HCT116 (cell line): ENCODE data around the gene KLHL5. TPM values are rescaled to one million over a fixed set of nuclear protein-coding genes. Genes with fewer than 3 reads are reported as not detected.

Source experiments
- ATAC-seq: fragments of 200-7000 bp; cut with Tn5 transposase; 2 replicates; pipeline ENCODE4 v1.9.1; 2020; ENCODE audit warnings: mild to moderate bottlenecking, moderate library complexity
- BruUV-seq: library from RNA; stranded (reverse); fragments of 400-500 nt; replicated peaks from 2 replicates; lab custom pipeline; 2021; lab: Mats Ljungman, UMichigan
- CTCF ChIA-PET: fragments of 300-600 bp; sonication (Branson Sonifier 250); formaldehyde crosslinking; loops from one replicate; lab custom pipeline; 2021; ENCODE audit warnings: antibody characterized with exemption; lab: Charles Lee
- POLR2A ChIA-PET: fragments of 300-600, 350-600 bp; sonication (Branson Sonifier 250); formaldehyde crosslinking; loops from one replicate; lab custom pipeline; 2021; ENCODE audit warnings: antibody characterized with exemption; lab: Charles Lee
- RAD21 ChIA-PET, 2 experiments: fragments of 300-600 bp; sonication (Branson Sonifier 250); formaldehyde crosslinking; loops; one replicate each; lab custom pipeline; 2023; ENCODE audit warnings: low total read pairs in 2 of 2; ENCODE audit not compliant: uncharacterized antibody in 2 of 2, unreplicated experiment in 2 of 2, low non-redundant PET in 1 of 2; lab: Charles Lee
- DNase-seq: peaks from one replicate; pipeline ENCODE4 v3.0.0-alpha.2; 2010; ENCODE audit warnings: low read depth, low spot score
- H2AFZ ChIP-seq: fragments of 200-600 bp; shearing (Covaris generic), sonication (generic); 2 replicates; pipeline ENCODE4 v1.6.1; 2017; ENCODE audit warnings: low read depth, mixed run types, mixed read lengths, antibody characterized with exemption, low read length; ENCODE audit not compliant: poor library complexity, severe bottlenecking
- H3K27ac ChIP-seq: 2 replicates; pipeline ENCODE4 v1.5.1; 2012; ENCODE audit warnings: low read depth, low read length
- H3K27me3 ChIP-seq: fragments of 200-600 bp; sonication (generic); 2 replicates; pipeline ENCODE4 v1.6.1; 2016; ENCODE audit warnings: mixed run types, low read length, mixed read lengths; ENCODE audit not compliant: insufficient read depth
- H3K36me3 ChIP-seq, 2 experiments: fragments of 200-500 bp in 1 of 2; fragments of 200-600 bp in 1 of 2; sonication (Bioruptor generic) in 1 of 2; sonication (generic) in 1 of 2; 2 replicates each; pipeline versions ENCODE4 v1.5.1 to v1.6.1; 2014 to 2016; ENCODE audit warnings: low read length in 2 of 2, inconsistent platforms in 1 of 2, mixed read lengths in 1 of 2, mixed run types in 1 of 2; ENCODE audit not compliant: insufficient read depth in 2 of 2, control insufficient read depth in 1 of 2
- H3K4me1 ChIP-seq, 2 experiments: fragments of 200-600 bp in 1 of 2; sonication (generic) in 1 of 2; 2 replicates each; pipeline versions ENCODE4 v1.5.1 to v1.6.1; 2012 to 2017; ENCODE audit warnings: low read length in 2 of 2, inconsistent platforms in 1 of 2, mild to moderate bottlenecking in 1 of 2, mixed read lengths in 1 of 2, mixed run types in 1 of 2, moderate library complexity in 1 of 2; ENCODE audit not compliant: insufficient read depth in 2 of 2, control insufficient read depth in 1 of 2
- H3K4me2 ChIP-seq: fragments of 200-600 bp; sonication (generic); 2 replicates; pipeline ENCODE4 v1.6.1; 2017; ENCODE audit warnings: mixed run types, low read length, mixed read lengths
- H3K4me3 ChIP-seq, 2 experiments: fragments of 200-600 bp in 1 of 2; sonication (generic) in 1 of 2; replicated peaks in 1 of 2; 2 replicates each; pipeline ENCODE4 v1.5.1; 2011 to 2016; ENCODE audit warnings: low read length in 2 of 2, control low read depth in 1 of 2, low read depth in 1 of 2, mild to moderate bottlenecking in 1 of 2, mixed read lengths in 1 of 2, mixed run types in 1 of 2
- H3K79me2 ChIP-seq: fragments of 200-600 bp; sonication (generic); 2 replicates; pipeline ENCODE4 v1.6.1; 2017; ENCODE audit warnings: mild to moderate bottlenecking, mixed run types, low read length, moderate library complexity, mixed read lengths; ENCODE audit not compliant: insufficient read depth
- H3K9ac ChIP-seq: fragments of 200-600 bp; sonication (generic); 2 replicates; pipeline ENCODE4 v1.6.1; 2016; ENCODE audit warnings: low read length, mixed read lengths
- H3K9me2 ChIP-seq: fragments of 200-600 bp; sonication (generic), shearing (Covaris generic); 2 replicates; pipeline ENCODE4 v1.6.1; 2017; ENCODE audit warnings: mixed run types, mild to moderate bottlenecking, moderate library complexity; ENCODE audit not compliant: insufficient read depth
- H3K9me3 ChIP-seq, 2 experiments: fragments of 200-500 bp in 1 of 2; fragments of 200-600 bp in 1 of 2; sonication (Bioruptor generic) in 1 of 2; sonication (generic) in 1 of 2; 2 replicates each; pipeline ENCODE4 v1.6.1; 2014 to 2017; ENCODE audit warnings: low read length in 2 of 2, mixed read lengths in 2 of 2, inconsistent platforms in 1 of 2, low read depth in 1 of 2, mild to moderate bottlenecking in 1 of 2, mixed run types in 1 of 2, moderate library complexity in 1 of 2; ENCODE audit not compliant: control insufficient read depth in 1 of 2, insufficient read depth in 1 of 2
- H4K20me1 ChIP-seq: fragments of 200-600 bp; sonication (generic), shearing (Covaris generic); 2 replicates; pipeline ENCODE4 v1.6.1; 2017; ENCODE audit warnings: mixed run types, mild to moderate bottlenecking, moderate library complexity; ENCODE audit not compliant: insufficient read depth
- CBX3 ChIP-seq: IDR thresholded peaks from 2 replicates; pipeline ENCODE4 v1.6.1; 2012; ENCODE audit warnings: low read depth
- CEBPB ChIP-seq: IDR thresholded peaks from 2 replicates; pipeline ENCODE4 v1.6.1; 2012; ENCODE audit warnings: low read depth
- CTCF ChIP-seq, 3 experiments: fragments of 200-600 bp in 1 of 3; sonication (generic) in 1 of 3; IDR thresholded peaks in 2 of 3; conservative IDR thresholded peaks in 1 of 3; 2 replicates each; pipeline ENCODE4 v1.5.1; 2012 to 2017; ENCODE audit warnings: low read depth in 2 of 3, low read length in 2 of 3, antibody characterized with exemption in 1 of 3, borderline replicate concordance in 1 of 3, control low read depth in 1 of 3, mild to moderate bottlenecking in 1 of 3, mixed read lengths in 1 of 3, mixed run types in 1 of 3, moderate library complexity in 1 of 3; ENCODE audit not compliant: insufficient read depth in 1 of 3
- EGR1 ChIP-seq: IDR thresholded peaks from 2 replicates; pipeline ENCODE4 v1.6.1; 2012; ENCODE audit warnings: low read depth
- ELF1 ChIP-seq: IDR thresholded peaks from 2 replicates; pipeline ENCODE4 v1.6.1; 2012; ENCODE audit warnings: low read depth, borderline replicate concordance
- EZH2 ChIP-seq: fragments of 200-600 bp; sonication (generic); IDR thresholded peaks from 2 replicates; pipeline ENCODE4 v1.6.1; 2017; ENCODE audit warnings: antibody characterized with exemption, mixed run types
- EZH2phosphoT487 ChIP-seq: fragments of 200-600 bp; IDR thresholded peaks from 2 replicates; pipeline ENCODE4 v1.6.1; 2018; ENCODE audit warnings: antibody characterized with exemption, borderline replicate concordance
- FOSL1 ChIP-seq: IDR thresholded peaks from 2 replicates; pipeline ENCODE4 v1.6.1; 2012; ENCODE audit warnings: low read depth
- JUND ChIP-seq: IDR thresholded peaks from 2 replicates; pipeline ENCODE4 v1.6.1; 2012
- MAX ChIP-seq: IDR thresholded peaks from 2 replicates; pipeline ENCODE4 v1.6.1; 2012
- POLR2AphosphoS5 ChIP-seq: IDR thresholded peaks from 2 replicates; pipeline ENCODE4 v1.6.1; 2011; ENCODE audit warnings: mild to moderate bottlenecking, low read depth, low read length, moderate library complexity
- RAD21 ChIP-seq: IDR thresholded peaks from 2 replicates; pipeline ENCODE4 v1.6.1; 2012; ENCODE audit warnings: low read depth, mild to moderate bottlenecking
- SIN3A ChIP-seq: IDR thresholded peaks from 2 replicates; pipeline ENCODE4 v1.6.1; 2012; ENCODE audit warnings: low read depth
- SP1 ChIP-seq: IDR thresholded peaks from 2 replicates; pipeline ENCODE4 v1.6.1; 2012; ENCODE audit warnings: low read depth
- SRF ChIP-seq: IDR thresholded peaks from 2 replicates; pipeline ENCODE4 v1.6.1; 2012; ENCODE audit warnings: low read depth
- TCF7L2 ChIP-seq: IDR thresholded peaks from 2 replicates; pipeline ENCODE4 v1.7.0; 2011; ENCODE audit warnings: borderline replicate concordance, inconsistent platforms; ENCODE audit not compliant: insufficient read depth, insufficient read length; ENCODE audit errors: extremely low read depth
- ZFX ChIP-seq: fragments of 450-650 bp; IDR thresholded peaks from 2 replicates; pipeline ENCODE4 v1.6.1; 2017
- intact Hi-C: fragments of 100-400 bp; cut with micrococcal nuclease; formaldehyde crosslinking; loops from 2 replicates; pipeline ENCODE4 v1.10.0; 2022
- total RNA-seq: library from RNA; stranded (reverse); gene quantifications from one replicate; pipeline ENCODE4 v1.2.1, GENCODE V29; 2021; ENCODE audit not compliant: unreplicated experiment
- TF ChIP-seq, protein P1 (sequence below): IDR thresholded peaks from 2 replicates; pipeline ENCODE4 v1.6.1; 2012
- TF ChIP-seq, protein P2 (sequence below): IDR thresholded peaks from 2 replicates; pipeline ENCODE4 v1.6.1; 2011; ENCODE audit warnings: mild to moderate bottlenecking, low read length, moderate library complexity; ENCODE audit not compliant: insufficient replicate concordance; ENCODE audit errors: extremely low read depth

The KLHL5 gene
- total RNA-seq, 1 experiment from 2014 or later = 20.8 TPM

DNA sequence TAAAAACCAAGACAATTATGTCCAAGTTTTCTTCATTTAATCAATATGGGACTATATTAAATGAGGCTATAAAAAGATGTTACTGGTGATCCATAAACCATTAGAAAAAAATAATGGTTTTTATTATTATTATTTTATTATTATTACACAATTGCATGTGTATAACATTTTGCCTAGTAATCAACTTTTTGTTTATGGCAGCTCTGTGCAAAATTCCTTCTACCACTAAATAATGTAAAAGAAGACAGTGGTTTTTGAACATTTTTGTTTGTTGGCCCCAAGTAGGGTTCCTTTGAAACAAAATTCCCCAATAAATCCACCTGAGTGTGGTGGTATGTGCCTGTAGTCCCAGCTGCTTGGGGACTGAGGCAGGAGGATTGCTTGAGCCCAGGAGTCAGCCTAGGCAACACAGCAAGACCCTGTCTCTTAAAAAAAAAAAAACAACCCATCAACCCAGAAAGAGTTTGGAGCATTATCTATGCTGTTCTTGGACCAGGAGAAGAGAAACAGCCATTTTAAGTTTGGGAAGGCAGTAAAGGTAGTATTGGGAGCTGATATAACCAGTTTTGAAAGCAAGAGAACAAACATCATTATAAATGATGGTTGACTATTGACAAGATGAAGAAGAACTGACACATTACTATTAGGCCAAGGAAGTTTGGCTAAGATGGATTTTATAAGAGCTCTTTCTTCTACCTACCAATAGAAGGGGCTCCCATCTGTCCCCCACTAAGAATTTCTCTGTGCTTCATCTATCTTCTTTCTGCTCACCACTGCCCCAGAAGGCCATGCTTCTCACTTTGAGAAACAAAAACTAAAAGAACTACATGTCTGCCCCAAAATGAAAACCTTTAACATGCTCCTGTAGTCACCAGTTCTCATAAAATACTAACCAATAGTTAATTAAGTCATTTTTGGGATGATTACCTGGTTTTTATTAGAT is 32.0 kb upstream of the KLHL5 start:
- RAD21 ChIA-PET = no interaction called here
- H3K79me2 ChIP-seq = no peaks in the 10 kb centered on the region
- peaks cover 0 to 17% of the 10 kb centered on the region in 2 experiments; a peak in 2 of 4 replicates for H3K4me1 ChIP-seq
- CTCF ChIA-PET = no interaction called here
- H3K27me3 ChIP-seq = no peaks in the 10 kb centered on the region
- TF ChIP-seq, protein P1, sequence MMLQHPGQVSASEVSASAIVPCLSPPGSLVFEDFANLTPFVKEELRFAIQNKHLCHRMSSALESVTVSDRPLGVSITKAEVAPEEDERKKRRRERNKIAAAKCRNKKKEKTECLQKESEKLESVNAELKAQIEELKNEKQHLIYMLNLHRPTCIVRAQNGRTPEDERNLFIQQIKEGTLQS = no peak
- no peak for TF ChIP-seq SIN3A
- no peak for TF ChIP-seq TCF7L2
- no peak for TF ChIP-seq FOSL1
- no peak for TF ChIP-seq MAX
- no peak for TF ChIP-seq JUND
- TF ChIP-seq EZH2 = no peak
- TF ChIP-seq SRF = no peak
- TF ChIP-seq CBX3 = no peak
- no peak for TF ChIP-seq ELF1
- no peak for TF ChIP-seq EGR1
- TF ChIP-seq RAD21 = no peak
- TF ChIP-seq CTCF (IDR thresholded peaks at IDR 0.05 in 2 of 3, conservative IDR thresholded peaks at IDR 0.05 in 1 of 3; ENCODE audit: borderline replicate concordance in 1 of 3, insufficient read depth in 1 of 3, low read depth in 2 of 3, low read length in 2 of 3) = no peak
- TF ChIP-seq, protein P2, sequence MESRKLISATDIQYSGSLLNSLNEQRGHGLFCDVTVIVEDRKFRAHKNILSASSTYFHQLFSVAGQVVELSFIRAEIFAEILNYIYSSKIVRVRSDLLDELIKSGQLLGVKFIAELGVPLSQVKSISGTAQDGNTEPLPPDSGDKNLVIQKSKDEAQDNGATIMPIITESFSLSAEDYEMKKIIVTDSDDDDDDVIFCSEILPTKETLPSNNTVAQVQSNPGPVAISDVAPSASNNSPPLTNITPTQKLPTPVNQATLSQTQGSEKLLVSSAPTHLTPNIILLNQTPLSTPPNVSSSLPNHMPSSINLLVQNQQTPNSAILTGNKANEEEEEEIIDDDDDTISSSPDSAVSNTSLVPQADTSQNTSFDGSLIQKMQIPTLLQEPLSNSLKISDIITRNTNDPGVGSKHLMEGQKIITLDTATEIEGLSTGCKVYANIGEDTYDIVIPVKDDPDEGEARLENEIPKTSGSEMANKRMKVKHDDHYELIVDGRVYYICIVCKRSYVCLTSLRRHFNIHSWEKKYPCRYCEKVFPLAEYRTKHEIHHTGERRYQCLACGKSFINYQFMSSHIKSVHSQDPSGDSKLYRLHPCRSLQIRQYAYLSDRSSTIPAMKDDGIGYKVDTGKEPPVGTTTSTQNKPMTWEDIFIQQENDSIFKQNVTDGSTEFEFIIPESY = no peak
- no peak for TF ChIP-seq ZFX
- no peak for TF ChIP-seq POLR2AphosphoS5
- no peak for TF ChIP-seq CEBPB
- no peak for TF ChIP-seq SP1
- TF ChIP-seq EZH2phosphoT487 = no peak
- no peak overlapping the region for H3K4me2 ChIP-seq
- H3K9me2 ChIP-seq = no peaks in the 10 kb centered on the region
- no peaks in the 10 kb centered on the region for H3K9me3 ChIP-seq
- DNase-seq = no peak
- no peak overlapping the region for H3K4me3 ChIP-seq
- no peak overlapping the region for H3K27ac ChIP-seq
- H2AFZ ChIP-seq = peak overlapping the region; percentile 34
- ATAC-seq = no peak
- POLR2A ChIA-PET = interaction anchor here (1.4 kb wide), 1 partner anchor 15 kb away, joined by 4 read pairs; no protein-coding TSS in a partner anchor
- no peak overlapping the region for H3K9ac ChIP-seq
- BruUV-seq = no TSS peak
- H3K36me3 ChIP-seq = no peaks in the 10 kb centered on the region
- intact Hi-C loops = no loop called here
- no peaks in the 10 kb centered on the region for H4K20me1 ChIP-seq
